Fibroblast of upper back skin (primary cell): ENCODE data around the gene ORM2.
"Not testable (repeated sequence)": the region's sequence is repeated elsewhere in the genome, so short reads cannot be mapped to it uniquely, and the experiment has no call there.

Experiments
- DNase-seq: peaks from one replicate; pipeline ENCODE4 v3.0.0-alpha.2; 2013

The ORM2 gene

DNA sequence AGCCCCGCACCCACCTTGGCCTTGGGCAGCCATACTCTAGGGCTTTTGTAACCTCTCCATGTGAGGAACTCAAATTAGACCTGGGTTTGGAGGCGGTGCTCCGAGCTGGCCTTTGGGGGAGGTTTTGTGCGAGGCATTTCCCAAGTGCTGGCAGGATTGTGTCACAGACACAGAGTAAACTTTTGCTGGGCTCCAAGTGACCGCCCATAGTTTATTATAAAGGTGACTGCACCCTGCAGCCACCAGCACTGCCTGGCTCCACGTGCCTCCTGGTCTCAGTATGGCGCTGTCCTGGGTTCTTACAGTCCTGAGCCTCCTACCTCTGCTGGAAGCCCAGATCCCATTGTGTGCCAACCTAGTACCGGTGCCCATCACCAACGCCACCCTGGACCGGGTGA lies at the start of gene ORM2:
Gene ORM2, plus strand, starts transcription at position 245 of the 398 bp plus-strand sequence. Its CDS starts 36 bp downstream, at position 281.
- DNase-seq, result not testable (repeated sequence)

DNA sequence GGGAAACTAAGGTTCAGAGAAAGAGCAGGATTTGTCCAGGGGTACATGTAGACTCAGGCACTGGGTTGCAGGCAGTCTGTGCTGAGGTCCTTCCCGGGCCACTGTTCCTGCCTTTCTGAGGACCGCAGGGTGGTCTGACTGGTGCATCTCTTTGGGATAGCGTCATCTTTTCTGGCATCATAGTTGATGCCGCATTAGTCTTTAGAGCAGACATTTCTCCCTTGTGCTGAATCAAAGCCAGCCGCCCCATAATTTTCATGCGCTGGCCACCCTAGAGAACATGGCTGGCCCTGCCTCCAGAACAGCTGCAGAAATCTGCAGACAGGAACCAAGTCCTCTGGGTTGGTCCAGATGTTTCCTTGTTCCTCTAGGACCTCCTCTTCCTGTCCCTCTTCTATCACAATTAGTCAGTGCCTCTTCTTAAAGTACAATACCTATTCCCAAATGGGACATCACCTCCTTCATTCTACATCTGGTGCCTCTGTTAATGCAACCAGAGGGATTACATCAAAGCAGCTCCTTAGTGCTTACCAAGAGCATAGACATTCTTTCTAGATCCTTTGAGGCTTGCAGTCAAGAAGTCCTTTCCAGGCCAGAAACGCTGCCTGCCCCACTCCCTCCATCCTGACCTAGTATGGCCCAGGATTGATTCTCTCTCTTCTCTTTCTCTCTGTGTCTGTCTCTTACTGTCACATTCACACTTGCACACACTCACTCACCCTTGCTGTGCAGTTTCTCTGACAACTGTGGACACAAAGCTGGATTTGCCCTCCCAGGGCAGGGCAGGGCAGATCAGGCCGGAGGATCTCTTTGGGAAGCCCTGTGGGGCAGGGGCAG lies 48.8 kb upstream of the ORM2 start:
- peak; percentile 91 for DNase-seq

DNA sequence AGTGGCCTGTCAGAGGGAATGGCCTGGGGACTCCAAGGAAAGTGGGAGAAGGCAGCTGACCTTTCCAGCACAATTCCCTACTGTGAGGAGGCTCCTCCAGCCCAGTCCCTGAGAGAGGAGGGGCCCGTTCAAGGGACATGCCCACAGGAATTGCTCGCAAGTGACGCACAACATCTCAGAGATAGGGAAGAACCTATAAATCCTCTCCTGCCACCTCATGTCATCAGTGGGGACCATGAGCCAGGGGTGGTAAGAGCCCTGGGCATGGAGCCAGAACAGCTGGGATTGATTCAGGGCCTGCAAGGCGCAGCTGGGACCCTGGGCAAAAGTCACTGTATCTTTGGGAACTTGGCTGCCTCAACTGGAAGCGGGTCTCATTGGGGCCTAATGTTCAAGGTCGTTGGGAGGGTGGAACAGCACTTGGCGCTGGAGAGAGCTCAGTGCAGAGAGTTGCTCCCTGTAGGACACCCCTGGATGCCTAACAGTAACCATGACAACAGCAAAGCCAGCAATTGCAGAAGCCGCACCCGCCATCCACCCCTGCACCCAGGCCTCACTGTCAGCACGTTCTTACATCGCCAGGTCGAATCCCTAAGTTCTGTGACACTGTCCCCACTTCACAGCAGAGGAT lies 48.1 kb upstream of the ORM2 start:
- DNase-seq, result peak; percentile 87

DNA sequence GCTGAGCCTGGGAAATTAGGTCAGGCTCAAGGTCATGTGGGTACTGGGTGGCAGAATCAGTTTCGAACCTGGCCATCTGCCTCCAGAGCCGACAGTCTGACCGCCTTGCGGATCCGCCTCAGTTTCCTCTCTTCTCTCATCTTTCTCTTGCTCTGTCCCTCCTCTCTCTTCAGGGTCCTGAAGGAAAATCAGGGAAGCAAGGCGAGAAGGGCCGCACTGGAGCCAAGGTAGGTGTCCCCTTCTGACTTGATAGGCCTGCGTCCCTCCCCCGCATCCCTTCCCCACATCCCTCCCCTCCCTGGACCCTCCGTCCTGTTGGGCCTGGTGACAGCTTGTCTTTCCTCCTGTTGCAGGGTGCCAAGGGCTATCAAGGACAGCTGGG lies 47.6 kb upstream of the ORM2 start:
- no peak for DNase-seq

DNA sequence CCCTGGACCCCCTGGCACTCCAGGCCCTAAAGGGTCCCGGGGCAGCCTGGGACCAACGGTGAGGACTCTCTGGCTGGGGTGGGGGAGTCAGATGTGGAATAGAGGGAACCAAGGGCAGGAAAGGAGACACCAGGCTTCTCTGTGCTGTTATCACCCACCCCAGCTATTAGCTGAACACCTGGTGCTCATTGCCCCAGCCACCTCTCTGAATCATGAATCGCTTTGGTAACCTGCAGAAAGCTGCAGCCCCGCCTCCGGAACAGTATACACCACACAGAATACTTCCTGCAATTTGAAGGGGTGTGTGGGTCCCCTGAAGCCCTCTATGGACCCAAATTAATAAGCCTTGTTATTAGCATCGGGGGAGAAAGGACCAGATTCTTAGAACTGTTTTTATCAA lies 47.2 kb upstream of the ORM2 start:
- no peak for DNase-seq

DNA sequence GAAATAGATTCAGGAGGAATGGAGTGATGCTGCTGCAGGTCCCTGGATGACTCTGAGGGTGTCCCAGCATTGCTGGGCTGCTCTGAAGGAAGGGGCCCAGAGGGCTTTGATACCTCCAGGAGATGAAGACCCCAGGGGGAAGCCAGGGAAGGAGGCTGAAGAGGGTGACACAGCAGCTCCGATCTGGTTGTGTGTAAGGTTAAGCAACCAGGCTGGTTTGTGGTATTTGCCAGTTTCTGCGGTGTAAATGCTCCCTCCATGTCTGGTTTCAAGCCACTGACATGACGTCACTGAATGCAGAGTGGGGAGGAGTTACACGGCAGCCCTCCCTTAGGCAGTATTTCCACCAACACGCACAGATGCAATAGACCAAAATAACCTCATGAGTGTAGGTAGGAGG lies 46.7 kb upstream of the ORM2 start:
- peak; percentile 96 for DNase-seq

DNA sequence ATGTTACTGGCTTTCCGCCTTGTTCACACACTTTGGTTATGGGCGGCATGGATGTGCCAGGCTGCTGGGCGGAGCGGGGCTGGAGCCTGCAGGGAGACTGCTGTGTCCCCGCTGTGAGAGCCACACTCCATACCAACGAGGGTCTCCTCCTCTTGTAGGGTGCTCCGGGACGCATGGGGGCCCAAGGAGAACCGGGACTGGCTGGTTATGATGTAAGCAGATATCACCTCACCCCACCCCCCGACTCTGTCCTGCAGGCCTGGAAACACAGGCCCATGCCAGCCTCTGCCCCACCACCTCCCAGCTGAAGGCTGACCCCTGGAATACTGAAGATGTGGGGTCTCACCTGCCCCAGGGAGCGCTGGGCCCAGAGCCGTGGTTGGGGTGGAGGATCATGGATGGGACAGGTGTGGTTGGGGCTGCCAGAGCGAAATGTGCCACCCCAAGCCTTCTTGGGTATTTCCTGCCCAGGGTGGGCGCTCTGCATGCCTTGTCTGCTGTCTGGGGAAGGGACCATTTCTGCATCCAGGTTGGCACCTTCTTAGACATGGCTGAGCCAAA lies 46.0 kb upstream of the ORM2 start:
- no peak for DNase-seq

DNA sequence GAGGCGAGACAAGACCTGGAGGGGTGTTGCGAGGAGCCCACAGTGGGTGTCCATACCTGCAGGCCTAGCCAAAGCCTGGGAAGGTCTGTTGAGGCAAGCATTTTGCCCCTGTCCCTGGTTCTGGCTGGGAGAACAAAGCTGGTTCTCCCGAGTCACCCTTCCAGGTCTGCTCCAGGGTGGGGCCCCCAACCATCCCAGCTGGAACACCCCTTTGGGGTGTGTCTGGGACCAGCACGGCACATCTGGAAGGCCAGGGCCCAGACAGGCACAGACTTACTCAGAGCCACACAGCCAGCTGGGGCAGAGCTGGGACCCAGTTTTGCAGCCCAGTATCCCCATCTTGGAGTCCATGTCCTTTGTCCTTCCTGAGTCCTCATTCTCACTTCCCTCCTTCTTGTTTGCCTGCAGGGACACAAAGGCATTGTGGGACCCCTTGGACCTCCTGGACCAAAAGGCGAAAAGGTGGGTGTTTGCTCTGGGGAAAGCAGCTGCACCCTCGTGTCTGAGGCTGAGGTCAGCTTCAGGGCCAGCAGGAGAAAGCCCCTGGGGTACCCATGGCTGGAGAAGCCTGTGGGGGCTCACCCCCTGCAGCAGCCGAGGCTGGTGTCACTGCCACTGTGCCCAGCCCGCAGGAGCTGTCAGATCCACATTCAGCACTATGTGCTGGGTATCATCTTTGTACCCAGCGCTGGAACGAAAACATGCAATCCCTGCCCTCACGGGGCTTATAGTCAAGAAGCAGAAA lies 45.2 kb upstream of the ORM2 start:
- no peak for DNase-seq

DNA sequence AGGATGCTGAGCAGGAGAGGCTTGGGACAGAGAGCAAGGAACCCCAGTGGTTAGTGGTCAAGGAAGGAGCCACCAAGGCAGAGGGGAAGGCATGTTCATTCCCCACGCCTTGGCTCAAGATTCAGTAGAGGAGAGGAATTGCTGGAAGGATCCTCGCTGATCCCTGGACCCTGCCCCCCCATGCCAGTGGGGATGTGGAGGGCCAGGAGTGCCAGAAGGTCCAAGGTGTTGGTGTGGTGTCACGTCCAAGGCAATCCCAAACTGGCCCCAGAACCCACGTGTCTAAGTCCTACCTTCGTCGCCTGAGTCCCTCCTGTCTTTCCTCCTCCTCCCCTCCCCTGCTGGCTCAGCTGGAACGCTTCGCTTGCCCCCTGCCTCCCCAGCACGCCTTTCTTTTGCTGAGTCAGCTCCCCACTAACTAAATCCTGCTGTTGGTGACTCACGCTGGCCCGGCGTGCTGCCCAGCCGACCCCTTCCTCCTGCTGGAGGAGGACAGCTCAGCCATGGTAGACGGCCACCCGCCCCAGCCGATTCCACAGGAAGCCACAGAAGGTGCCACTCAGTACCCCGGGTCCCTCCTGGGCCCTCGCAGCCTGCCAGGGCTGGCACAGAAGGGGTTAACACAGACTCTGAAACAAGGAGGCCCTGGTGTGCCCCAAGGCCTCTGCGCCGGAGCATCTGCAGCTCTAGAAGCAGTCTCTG lies 44.4 kb upstream of the ORM2 start:
- peak; percentile 96 for DNase-seq

DNA sequence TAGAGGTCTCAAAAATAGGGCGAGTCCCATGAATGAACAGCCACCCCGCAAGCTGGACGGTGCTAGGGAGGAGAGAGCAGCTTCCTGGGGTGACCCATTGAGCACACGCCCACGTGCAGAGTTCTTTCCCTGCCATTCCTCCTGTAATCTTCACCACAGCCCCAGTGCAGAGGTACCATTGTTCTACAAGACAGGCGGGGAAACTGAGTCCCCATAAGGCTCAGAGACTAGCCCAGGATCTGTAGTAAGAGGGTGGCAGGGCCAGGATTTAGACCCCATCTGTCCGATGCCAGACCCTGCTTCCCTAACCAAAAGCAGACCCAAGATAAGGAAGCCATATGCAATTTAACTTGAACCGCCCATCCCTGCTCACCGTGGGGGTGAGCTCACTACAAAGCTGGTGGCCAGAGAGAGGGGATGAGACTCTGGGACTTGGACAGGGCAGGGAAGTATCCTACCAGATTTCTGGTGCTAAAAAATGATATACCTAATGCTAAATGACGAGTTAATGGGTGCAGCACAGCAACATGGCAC lies 43.5 kb upstream of the ORM2 start:
- DNase-seq, result no peak

DNA sequence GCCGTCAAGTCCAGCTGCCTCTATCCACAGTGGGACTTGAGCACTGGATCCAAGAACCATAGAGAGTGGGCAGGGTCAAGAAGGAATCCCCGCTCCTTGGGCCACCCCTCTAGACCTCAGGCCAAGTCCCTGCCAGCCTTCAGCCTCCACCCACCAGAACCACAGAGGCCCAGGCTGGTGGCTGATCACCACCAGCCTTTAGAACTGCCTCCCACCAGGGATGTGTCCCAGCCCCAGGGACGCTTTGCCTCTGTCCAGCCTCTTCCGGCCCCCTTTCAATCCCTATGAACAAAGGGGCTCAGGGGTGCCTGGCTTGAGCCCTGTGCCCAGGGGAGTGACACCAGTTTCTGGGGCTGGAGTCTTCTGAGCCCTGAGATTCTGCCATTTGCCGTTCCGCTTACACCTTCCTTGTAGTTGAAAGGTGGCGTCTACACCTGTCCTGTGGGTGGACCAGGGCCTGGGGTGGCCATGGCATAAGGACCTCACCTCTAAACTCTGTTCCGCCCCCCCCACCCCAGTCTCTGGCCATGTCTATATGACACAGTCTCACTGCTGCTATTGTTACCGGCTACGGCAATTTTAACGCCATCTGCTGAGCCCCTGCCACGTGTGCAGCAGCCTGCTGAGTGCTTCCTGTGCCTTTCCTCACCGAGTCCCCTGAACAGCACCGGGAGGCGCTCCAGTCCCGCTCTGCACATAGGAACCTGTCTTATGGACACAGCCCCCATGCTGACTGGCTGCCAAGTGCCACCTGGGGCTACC lies 42.5 kb upstream of the ORM2 start:
- peak; percentile 25 for DNase-seq

DNA sequence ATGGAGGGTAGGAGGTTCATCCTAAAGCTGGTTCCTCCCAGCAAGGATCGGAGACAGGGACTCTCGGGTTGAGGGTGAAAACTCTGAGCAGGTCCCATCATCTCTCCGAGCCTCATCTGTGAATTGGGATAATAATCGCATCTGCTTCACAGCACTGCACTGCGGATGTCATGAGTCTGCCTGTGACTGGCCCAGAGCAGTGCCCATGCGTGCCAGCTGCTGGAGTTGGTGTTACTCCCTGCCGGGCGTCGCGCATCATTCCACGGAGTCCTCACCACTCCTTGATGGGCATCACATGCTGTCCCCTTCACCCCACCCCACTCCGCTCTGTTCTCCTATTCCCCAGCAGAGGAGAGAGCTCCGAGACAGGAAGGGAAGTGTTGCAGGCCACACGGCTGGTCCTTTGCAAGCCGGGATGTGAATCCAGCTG lies 41.9 kb upstream of the ORM2 start:
- DNase-seq, result no peak

DNA sequence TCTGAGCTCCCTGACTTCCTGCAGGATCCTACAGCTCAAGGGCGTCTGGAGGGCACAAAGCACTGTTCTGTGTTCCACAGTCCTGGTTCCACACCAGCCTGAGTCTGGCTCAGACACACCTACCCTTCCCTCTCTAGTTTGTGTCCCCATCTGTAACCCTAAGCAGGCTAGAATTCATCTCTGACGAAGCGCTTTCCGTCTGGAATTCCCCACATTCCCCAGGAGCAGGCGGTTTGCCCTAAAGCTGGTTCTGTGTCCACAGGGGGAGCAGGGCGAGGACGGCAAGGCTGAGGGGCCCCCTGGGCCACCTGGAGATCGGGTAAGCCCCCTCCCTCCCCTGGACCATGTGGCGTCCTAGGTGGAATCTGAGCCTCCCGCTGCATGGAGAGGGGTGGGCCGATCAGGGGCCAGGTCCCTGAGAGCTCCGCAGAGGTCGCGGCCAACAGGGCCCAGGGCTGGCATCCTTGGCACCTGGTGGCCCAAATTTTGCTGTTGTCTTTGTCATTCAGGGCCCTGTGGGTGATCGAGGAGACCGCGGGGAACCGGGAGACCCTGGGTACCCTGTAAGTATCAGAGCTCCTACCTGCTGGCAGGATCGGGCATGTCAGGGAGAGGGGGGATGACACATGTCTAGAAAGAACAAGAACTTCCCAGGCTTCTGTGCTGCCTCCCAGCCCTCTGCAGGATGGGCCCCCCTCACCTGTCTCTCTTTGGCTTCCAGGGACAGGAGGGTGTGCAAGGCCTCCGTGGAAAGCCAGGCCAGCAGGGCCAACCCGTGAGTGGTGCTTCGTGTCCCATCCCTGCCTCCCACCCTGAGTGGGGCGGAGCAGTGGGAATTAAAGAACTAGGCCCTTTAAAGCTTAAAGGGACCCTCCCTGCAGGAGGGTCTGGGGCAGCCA lies 41.2 kb upstream of the ORM2 start:
- peak; percentile 82 for DNase-seq

DNA sequence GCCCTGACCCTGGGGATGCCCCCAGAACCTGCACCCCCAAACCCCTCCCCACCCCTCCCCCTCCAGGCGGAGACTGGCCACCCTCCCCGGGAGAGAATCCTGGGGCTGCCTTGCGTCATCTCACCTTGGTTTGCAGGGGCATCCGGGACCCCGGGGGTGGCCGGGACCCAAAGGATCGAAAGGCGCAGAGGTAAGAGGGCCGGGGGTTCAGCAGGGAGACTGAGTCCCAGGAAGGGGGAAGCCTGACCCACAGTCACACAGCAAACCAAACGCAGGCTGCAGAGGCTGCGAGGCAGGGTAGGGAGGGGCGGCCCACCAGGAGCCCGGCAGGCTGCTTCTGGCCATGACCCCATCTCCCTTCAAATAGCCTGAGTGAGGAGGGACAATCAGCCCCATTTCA lies 40.6 kb upstream of the ORM2 start:
- no peak for DNase-seq

DNA sequence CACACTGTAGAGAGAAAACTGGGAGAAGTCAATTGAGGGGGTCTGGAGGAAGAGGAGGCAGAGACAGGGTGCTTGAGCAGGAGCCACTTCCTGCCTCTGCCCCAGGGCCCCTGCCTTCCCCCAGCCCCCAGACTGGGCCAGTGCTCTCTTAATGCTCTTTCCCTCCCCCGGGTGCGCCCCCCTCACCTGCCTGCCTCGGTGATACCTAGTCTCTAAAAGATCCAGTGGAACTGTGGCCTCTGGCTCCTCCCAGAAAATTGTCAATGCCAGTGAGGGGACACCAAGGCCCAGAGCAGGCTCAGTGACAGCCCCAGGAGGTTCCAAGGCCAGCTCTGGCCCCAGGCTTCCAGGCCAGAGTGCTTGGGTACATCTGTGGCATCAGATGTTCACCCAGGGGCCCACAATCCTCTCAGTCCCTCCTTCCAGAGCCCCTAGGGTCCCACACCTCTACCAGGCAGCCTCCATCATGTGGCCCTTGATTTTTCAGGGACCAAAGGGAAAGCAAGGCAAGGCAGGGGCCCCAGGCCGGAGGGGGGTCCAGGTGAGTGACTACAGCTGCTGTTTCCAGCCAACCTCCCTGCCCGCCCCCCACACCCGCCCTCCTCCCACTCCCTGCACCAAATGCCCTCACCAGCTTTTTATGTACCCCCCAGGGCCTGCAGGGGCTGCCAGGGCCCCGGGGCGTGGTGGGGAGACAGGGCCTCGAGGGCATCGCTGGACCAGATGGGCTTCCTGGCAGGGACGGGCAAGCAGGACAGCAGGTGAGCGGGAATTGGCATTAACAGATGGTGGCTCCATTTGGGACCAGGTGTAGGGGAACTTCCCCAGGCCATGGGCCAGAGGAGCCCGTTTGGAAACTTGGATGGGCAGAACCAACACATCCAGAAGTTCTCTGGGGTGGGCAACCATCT lies 39.8 kb upstream of the ORM2 start:
- no peak for DNase-seq

DNA sequence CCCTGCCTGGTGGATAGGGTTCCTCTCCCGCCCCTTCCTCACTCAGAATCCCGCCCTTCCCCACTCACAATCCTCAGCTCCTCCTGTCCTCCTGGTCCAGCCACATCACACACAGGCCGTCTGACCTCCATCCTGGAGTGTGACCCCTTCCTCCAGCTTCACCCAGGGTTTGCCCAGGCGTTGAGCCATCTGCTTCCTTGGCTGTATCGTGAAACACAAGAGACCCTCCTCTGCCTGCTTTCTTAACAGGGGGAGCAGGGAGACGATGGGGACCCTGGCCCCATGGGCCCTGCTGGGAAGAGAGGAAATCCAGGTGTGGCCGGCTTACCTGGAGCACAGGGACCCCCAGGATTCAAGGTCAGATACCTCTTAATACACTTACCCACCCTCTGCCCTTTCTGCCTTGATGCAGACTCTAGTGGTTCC lies 39.1 kb upstream of the ORM2 start:
- DNase-seq, result no peak

DNA sequence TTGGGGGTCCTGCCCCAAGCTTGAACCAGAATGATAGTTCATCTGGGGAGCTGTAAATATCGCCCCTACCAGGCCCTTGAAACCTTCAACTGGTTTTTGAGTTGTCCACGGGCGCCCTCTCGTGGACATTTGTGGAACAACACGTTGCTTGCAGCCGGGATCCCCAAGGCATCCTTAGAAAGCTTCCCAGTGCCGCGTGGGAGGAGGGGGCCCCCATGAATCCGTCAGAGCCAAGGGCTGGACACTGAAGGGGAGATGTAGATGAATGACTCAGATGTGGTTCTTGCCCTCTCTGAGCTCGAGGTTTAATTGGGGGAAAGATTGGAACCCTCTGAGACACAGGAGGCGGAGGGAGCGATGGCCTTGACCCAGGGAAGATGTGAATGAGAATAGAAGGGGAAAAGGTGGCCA lies 38.6 kb upstream of the ORM2 start:
- DNase-seq, result peak; percentile 72

DNA sequence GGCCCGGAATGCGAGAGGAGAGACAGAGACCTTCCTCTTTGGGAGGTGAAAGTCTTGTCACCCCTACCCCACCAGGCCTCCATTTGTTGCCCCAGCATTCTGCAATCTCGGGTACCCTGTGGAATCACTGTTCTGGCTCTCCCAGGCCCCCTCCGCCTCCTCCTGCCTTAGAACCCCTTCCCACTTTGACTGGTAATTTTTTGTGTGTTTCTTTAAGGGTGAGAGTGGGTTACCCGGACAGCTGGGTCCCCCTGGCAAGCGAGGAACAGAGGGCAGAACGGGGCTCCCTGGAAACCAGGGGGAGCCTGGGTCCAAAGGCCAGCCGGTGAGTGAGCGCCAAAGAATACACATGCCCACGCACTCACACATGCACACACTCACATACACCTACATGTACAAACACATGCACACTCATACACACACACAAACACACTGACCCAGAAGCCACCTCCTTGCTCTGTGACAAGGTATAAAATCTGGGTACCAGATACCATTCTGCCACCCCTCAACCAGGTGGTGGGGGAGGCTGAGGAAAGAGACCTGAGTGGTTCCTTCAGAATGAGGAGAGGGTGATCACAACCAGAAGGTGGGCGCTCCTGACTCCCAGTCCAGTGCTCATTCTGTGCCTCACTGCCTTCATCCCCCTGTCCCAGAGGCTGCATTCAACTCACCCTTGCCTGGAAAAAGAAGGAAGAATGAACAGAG lies 37.6 kb upstream of the ORM2 start:
- DNase-seq, result no peak

DNA sequence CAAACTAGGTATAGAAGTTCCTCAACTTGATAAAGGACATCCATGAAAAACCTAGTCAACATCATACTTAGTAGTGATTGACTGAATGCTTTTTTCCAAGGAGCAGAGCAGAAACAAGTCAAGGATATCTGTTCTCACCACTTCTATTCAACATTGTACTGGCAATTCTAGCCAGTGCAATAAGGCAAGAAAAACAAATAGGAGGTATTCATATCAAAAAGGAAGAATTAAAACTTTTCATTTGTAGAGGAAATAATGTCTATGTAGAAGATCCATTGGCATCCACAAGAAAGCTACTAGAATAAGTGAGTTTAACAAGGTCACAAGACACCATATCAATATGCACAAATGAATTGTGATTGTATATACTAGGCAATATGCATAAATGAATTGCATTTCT lies 35.0 kb upstream of the ORM2 start:
- no peak for DNase-seq
